ENCODE measurements around the gene ECI2. TPM values are rescaled to one million over a fixed set of nuclear protein-coding genes. Genes with fewer than 3 reads are reported as not detected.

ECI2 gene
- total and polyA plus RNA-seq, 8 donors, result 26.8 to 79.6 (median 49.6) TPM

DNA sequence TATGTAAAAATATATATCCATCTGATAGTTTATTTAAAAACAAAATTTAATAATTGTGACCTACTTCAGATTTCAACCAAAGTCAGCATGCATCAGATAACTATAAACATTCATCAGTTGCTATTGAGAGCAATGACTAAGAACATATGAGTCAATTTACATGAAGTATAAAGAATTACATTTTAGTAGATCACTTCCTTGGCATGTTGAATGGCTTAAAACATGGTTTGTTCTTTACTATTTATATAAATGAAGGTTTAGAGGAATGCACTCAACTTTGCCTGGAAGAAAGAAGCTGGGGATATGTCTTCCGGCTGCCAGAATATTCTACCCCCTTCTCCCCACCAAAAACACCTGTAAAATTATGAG lies 50.1 kb downstream of the ECI2 start:
- intact Hi-C loops (cut with DNase I), result no loop called here
- Histone ChIP-seq H3K36me3 (no peaks in the 10 kb centered on the region), H3K27ac (peak overlapping the region; percentile 76 to 93 (median 85)), H3K9me3 (no peaks in the 10 kb centered on the region), H3K4me3 (no peak overlapping the region), H3K27me3 (no peaks in the 10 kb centered on the region), H3K4me1 (peaks cover 18 to 34% (median 20%) of the 10 kb centered on the region in 3 donors)
- ATAC-seq, result no peak
- DNase-seq, result no peak
- WGBS, 2 donors, result 94 to 100% methylated on average over 1 of the region's 1 CpG
- no peak for FAIRE-seq
- TF ChIP-seq, protein P1, sequence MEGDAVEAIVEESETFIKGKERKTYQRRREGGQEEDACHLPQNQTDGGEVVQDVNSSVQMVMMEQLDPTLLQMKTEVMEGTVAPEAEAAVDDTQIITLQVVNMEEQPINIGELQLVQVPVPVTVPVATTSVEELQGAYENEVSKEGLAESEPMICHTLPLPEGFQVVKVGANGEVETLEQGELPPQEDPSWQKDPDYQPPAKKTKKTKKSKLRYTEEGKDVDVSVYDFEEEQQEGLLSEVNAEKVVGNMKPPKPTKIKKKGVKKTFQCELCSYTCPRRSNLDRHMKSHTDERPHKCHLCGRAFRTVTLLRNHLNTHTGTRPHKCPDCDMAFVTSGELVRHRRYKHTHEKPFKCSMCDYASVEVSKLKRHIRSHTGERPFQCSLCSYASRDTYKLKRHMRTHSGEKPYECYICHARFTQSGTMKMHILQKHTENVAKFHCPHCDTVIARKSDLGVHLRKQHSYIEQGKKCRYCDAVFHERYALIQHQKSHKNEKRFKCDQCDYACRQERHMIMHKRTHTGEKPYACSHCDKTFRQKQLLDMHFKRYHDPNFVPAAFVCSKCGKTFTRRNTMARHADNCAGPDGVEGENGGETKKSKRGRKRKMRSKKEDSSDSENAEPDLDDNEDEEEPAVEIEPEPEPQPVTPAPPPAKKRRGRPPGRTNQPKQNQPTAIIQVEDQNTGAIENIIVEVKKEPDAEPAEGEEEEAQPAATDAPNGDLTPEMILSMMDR (IDR thresholded peaks at IDR 0.05), result no peak

DNA sequence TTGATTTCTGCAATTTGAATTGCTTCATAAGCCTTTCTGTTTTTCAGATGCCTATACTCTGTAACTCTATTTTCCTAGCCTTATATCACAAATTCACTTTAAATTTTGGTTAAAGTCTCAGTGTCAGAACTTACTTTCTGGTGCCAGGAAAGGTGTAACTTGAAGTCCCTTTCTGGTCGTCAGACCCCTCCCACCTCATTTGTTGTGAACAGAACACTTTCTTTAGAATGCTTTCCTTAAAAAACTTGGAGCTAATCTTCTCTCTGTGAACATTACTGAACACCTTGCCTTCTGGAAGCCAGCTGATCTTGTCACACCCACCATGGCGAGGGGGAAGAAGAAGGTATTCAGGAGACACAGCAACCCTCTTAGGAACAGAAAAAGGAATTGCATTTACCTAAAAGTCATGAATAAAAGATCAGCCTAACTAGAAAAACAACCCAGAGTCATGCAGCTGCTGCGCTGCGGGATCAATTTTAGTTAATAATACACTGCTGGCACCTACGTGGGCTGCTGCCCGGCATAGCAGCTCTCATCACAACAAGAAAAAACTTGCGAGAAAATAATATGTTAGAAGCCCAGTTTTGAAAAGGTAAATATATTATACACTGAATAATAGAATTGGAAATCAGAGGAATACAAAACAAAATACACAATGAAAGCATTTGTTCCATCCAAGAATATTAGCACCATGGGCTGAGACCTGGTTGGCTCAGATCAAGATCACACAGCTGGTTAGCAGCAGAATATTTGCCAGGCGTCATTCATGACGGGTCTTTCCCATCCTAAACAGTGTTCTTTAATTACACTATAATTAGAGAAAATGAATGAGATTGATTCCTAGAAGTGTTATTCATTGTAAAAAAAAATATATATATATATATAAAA lies 50.7 kb downstream of the ECI2 start:
- peak; percentile 83 to 92 (median 86) for ATAC-seq
- Histone ChIP-seq H3K9me3 (no peaks in the 10 kb centered on the region), H3K27me3 (no peaks in the 10 kb centered on the region), H3K4me1 (peaks cover 18 to 34% (median 20%) of the 10 kb centered on the region in 3 donors), H3K27ac (peak overlapping the region; percentile 76 to 93 (median 85)), H3K36me3 (no peaks in the 10 kb centered on the region), H3K4me3 (peak overlapping the region in 2 of 4 donors; percentile 18 to 23)
- 16 to 19% methylated on average over 9 of the region's 9 CpGs for WGBS, 2 donors
- intact Hi-C loops (cut with DNase I), result no loop called here
- no peak for FAIRE-seq
- DNase-seq, result peak in 4 of 6 donors; percentile 43 to 70 (median 52)
- TF ChIP-seq, protein P1 (IDR thresholded peaks at IDR 0.05), result no peak

DNA sequence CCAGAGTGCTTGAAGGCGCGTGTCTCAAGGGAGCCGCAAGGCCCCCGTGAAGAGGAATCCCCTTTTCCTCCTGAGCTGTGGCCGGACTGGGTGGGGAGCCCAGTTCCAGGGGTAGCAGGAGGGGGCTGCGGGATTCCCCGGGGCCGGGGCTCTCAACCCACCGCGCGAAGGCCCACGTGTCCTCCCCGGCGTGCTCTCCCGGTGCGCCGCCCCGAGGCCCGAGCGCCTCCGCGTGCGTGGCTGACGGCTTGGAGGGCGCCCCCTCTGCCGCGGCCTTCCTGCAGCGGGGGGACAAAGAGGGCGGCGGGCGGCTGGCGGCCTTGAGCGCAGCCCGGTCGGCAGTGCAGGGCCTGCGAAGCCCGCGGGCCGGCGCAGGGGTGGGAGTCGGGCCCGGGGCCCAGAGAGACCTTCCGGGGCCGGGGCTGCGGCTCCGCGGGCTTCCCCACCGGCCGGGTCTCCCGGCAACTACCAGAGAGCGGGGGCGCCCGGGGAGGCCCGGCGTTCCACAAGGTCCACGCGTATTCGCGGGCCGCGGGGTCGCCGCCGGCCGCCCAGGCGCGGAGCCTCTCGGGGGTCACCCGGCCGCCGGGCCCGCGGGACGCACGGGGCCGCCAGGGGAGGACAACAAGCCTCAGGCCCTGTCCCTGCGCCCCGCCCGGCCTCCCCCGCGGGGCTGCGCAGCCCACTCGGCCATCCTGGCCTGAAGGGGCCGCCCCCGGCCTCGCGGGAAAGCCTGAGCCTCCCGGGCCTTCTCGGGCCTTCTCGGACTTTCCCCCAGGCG lies 56.5 kb downstream of the ECI2 start, which contains the start of gene FAM217A:
Gene FAM217A, minus strand, starts transcription at position 447 of the 781 bp plus-strand sequence. CDS start 1,723 bp downstream, outside the sequence.
- H3K4me1 ChIP-seq, result peaks cover 8 to 14% (median 11%) of the 10 kb centered on the region in 3 donors
- DNase-seq (peak in 1 of 6 donors; percentile 71), FAIRE-seq (no peak), ATAC-seq (no peak)
- intact Hi-C loops (cut with DNase I), result no loop called here
- no peaks in the 10 kb centered on the region for H3K36me3 ChIP-seq
- no peak within 1 kb of the TSS for H3K4me3 ChIP-seq
- no peaks in the 10 kb centered on the region for H3K27me3 ChIP-seq
- H3K27ac ChIP-seq, result no peak within 1 kb of the TSS
- TF ChIP-seq, protein P1 (IDR thresholded peaks at IDR 0.05), result no peak
- WGBS, 2 donors, result 81 to 84% methylated on average over 52 to 91 of the region's 91 CpGs
- no peaks in the 10 kb centered on the region for H3K9me3 ChIP-seq

DNA sequence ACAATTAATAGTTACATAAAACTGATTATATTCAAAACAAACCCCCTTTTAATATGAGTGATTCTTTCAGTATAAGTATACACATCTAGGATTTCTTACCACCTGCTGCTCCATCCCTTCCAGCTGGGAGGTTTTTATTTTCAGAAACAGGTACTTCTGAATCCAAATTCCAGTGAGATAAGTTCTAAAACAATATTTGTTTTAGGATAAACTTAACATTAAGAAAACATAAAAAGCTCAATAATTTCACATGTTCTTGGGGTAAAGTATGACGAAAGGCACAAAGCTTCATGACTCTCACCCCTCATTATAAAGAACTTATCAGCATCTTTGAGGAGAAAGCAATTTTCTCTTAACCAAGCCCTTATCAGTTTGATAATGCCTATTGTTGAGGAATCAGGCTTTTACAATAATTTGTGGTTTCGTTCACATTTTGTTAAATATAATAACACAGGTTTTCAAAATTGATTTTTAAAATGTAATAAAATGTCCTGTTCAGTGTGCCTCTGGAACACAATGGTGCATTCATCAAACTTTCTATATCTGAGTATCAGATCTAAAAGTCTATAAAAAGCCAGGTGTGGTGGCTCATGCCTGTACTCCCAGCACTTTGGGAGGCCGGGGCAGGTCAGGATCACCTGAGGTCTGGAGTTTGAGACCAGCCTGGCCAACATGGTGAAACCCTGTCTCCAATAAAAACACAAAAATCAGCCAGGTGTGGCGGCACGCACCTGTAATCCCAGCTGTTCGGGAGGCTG lies 60.7 kb downstream of the ECI2 start:
- Histone ChIP-seq H3K4me3 (no peak overlapping the region), H3K27me3 (no peaks in the 10 kb centered on the region), H3K9me3 (no peaks in the 10 kb centered on the region), H3K27ac (peak overlapping the region in 1 of 4 donors; percentile 23), H3K36me3 (no peaks in the 10 kb centered on the region), H3K4me1 (peaks cover 0 to 24% (median 19%) of the 10 kb centered on the region in 3 donors)
- no peak for DNase-seq
- intact Hi-C loops (cut with DNase I), result no loop called here
- TF ChIP-seq, protein P1 (IDR thresholded peaks at IDR 0.05), result no peak
- FAIRE-seq, result peak; percentile 26
- peak; percentile 61 to 81 (median 71) for ATAC-seq
- WGBS, 2 donors, result 34 to 35% methylated on average over 6 of the region's 6 CpGs
